Measurements from ENCODE around the gene FBXL19. TPM values are rescaled to one million over a fixed set of nuclear protein-coding genes. Genes with fewer than 3 reads are reported as not detected.

FBXL19 gene
- total and polyA plus RNA-seq, 2 of the 13 experiments (the other 11 are each of a cell fraction or from before 2014, with no cell fraction given) = 6.0 to 13.7 TPM

GRCh38 chr16:30874821-30875717 is 48.3 kb upstream of the FBXL19 start (continued):
- TF ChIP-seq HOMEZ (CRISPR knock-in tag; IDR thresholded peaks at IDR 0.05; ENCODE audit: low read depth) (no peak), NFYB (CRISPR knock-in tag; IDR thresholded peaks at IDR 0.05) (peak; percentile 54; the same call in 1 of the 2 replicates), MTA3 (CRISPR knock-in tag; IDR thresholded peaks at IDR 0.05) (no peak), PHF21A (CRISPR knock-in tag; IDR thresholded peaks at IDR 0.05) (peak; percentile 89), ADNP (CRISPR knock-in tag; IDR thresholded peaks at IDR 0.05) (peak; percentile 84), ZNF496 (CRISPR knock-in tag; IDR thresholded peaks at IDR 0.05; ENCODE audit: insufficient replicate concordance) (no peak), ZNF512 (CRISPR knock-in tag; IDR thresholded peaks at IDR 0.05) (peak; percentile 47; the same call in 1 of the 2 replicates), ZNF10 (CRISPR knock-in tag; IDR thresholded peaks at IDR 0.05; ENCODE audit: borderline replicate concordance, low read depth) (no peak; the same call in 1 of the 2 replicates), ATAD3A (CRISPR knock-in tag; IDR thresholded peaks at IDR 0.05) (peak; percentile 65; the same call in 1 of the 2 replicates), ARNT (IDR thresholded peaks at IDR 0.05) (no peak), GMEB2 (CRISPR knock-in tag; IDR thresholded peaks at IDR 0.05; ENCODE audit: low read depth) (peak; percentile 60; the same call in 1 of the 2 replicates), SUZ12 (IDR thresholded peaks at IDR 0.05; ENCODE audit: low read depth, low read length) (no peak), ZSCAN5A (CRISPR knock-in tag; IDR thresholded peaks at IDR 0.05; ENCODE audit: borderline replicate concordance) (peak; percentile 95), E2F1 (CRISPR knock-in tag; IDR thresholded peaks at IDR 0.05) (peak; percentile 89), ZKSCAN8 (CRISPR knock-in tag; IDR thresholded peaks at IDR 0.05; ENCODE audit: borderline replicate concordance) (peak; percentile 98), CBFB (CRISPR knock-in tag; IDR thresholded peaks at IDR 0.05) (peak; percentile 98), ZNF432 (CRISPR knock-in tag; IDR thresholded peaks at IDR 0.05; ENCODE audit: borderline replicate concordance) (no peak), DNMT3B (CRISPR knock-in tag; conservative IDR thresholded peaks at IDR 0.05) (peak; percentile 75; the same call in 1 of the 2 replicates), IRF1 (CRISPR knock-in tag; IDR thresholded peaks at IDR 0.05; ENCODE audit: low read depth) (no peak; the same call in 1 of the 2 replicates)

Measured in HepG2 (cell line).